Right hindlimb (tissue), 1 donor: ENCODE measurements around the gene NIPBL.
"Not testable (repeated sequence)": the region's sequence is repeated elsewhere in the genome, so short reads cannot be mapped to it uniquely, and the experiment has no call there.

Source experiments
- DNase-seq: peaks from one replicate; pipeline ENCODE4 v3.0.0-alpha.2; 2018

Gene NIPBL

DNA sequence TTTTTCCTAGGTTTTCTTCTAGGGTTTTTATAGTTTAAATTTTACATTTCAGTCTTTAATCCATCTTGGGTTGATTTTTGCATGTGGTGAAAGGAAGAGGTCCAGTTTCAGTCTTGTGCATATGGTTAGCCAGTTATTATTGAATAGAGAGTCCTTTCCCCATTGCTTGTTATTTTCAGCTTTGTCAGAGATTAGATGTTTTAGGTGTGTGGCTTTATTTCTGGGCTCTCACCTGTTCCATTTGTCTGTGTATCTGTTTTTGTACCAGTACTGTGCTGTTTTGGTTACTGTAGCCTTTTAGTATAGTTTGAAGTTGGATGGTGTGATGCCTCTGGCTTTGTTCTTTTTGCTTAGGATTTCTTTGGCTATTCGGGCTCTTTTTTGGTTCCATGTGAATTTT is 25.8 kb downstream of the NIPBL start:
- no peak for DNase-seq

DNA sequence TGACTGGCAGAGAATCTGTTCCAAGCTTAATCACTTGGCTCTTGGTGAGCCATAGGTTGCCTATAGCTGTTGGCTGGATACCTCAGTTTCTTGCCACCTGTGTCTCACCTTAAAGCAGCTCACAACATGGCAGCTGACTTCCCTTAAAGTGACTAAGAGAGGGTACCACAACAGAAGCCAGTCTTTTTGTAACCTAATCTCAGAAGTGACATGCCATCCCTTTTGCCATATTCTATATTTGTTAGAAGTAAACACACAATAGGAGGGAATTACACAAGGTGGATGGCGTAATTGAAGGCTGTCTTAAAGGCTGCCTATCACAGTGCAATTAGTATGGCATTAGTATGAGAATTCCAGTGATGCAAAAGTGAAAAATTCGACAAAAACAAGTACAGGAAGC is 28.1 kb downstream of the NIPBL start:
- no peak for DNase-seq

DNA sequence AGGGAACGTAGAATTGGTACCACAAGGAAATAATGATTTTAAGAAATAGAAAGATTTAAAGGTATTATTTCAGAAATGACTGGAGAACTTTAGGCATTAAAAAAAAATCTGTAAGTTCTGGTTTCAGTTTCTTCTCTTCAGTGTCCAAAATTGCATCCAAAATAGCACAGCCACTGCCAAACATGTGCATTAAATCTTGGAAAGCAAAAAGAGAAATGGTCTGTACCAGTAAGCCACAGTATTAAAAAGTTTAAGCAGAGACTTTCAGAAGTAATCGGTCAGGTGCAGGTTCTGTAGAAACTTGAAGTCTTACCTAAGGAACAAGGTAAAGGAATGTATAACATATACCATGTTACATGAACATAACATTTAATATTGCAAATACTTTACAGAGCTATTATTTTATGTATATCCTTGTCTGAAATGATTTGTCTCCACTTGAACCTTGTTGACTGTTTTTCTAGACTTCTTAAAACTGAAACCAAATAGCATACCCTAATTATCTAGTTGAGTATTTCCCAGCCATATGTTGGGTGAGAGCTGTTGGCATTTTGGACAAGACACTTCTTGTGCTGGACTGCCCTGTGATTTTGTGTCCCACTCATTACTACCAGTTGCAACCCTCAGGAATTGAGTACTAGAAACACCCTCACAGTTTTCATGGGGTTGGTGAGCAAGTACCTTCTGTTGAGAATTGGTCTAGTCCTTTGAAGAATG is 32.1 kb downstream of the NIPBL start:
- DNase-seq: no peak

DNA sequence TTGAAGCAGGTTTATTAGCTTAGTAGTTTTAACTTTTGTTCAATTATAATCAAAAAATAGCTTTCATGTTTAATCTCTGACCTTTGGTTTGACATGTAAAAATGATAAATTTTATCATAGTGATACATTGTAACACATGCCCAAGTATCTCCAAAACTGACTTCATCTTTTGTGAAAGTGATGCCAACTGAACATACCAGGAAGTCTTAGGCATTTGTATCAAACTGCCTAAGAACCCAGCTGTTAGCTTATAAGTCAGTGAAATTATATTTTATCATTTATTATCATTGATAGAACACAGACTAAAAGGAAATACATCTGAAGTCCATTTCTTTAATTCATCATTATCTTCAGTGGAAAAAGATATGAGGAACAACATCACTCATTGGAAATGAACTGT is 39.1 kb downstream of the NIPBL start:
- no peak for DNase-seq

DNA sequence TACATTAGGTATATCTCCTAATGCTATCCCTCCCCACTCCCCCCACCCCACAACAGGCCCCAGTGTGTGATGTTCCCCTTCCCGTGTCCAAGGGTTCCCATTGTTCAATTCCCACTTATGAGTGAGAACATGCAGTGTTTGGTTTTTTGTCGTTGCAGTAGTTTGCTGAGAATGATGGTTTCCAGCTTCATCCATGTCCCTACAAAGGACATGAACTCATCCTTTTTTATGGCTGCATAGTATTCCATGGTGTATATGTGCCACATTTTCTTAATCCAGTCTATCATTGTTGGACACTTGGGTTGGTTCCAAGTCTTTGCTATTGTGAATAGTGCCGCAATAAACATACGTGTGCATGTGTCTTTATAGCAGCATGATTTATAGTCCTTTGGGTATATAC is 40.0 kb downstream of the NIPBL start:
- DNase-seq: not testable (repeated sequence)

DNA sequence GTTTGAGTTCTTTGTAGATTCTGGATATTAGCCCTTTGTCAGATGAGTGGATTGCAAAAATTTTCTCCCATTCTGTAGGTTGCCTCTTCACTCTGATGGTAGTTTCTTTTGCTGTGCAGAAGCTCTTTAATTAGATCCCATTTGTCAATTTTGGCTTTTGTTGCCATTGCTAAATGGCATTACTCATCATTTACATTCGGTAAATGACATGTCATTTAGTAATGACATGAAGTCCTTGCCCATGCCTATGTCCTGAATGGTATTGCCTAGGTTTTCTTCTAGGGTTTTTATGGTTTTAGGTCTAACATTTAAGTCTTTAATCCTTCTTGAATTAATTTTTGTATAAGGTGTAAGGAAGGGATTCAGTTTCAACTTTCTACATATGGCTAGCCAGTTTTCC is 40.8 kb downstream of the NIPBL start:
- not testable (repeated sequence) for DNase-seq

DNA sequence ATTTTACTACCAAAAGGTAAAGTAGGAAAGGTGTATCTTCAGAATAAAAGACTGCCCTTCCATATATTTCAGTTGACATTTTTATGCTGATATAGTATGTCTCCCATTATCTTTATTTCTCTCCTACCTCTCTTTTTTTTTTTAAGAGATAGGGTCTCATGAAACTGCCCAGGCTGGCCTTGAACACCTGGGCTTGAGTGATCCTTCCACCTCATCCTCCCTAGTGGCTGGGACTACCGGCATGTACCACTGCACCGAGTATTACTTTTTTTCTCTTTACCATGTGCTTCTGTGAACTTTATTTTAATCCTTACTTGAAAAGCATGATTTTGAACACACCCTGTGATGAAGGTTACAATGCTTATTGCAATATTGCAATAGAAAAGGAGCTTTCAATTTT is 42.7 kb downstream of the NIPBL start:
- no peak for DNase-seq

DNA sequence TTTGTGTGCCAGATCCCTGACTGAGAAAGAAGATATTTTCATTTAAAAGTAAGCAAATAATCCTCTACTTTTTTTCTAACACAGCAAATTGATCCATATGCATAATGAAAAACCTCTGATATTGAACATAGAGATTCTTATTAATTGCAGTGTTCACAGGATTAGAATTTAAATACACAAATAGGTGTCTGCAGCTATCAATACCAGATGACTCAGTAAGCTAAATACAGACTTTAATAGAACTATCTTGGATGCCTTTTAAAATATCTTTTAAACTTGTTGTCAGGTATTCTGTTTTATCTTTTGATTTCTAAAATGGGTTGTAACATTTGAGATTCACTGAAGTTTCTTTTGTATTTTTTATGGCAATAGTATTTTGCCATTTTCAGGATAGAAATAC is 43.1 kb downstream of the NIPBL start:
- DNase-seq: no peak

DNA sequence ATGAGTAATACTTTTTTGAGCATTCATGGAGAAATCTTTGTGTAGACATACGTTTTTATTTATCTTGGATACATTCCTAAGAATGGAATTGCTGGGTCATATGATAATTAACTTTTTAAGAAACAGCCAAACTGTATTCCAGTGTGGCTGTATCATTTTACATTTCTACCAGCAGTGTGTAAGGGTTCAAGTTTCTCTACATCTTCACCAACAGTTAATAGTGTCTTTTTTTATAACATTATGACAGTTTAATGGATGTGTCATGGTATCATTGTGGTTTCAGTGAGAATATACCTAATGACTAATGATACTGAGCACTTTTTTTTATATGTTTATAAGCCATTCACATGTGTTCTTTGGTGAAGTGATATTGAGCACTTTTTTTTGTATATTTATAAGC is 52.4 kb downstream of the NIPBL start:
- DNase-seq: no peak

DNA sequence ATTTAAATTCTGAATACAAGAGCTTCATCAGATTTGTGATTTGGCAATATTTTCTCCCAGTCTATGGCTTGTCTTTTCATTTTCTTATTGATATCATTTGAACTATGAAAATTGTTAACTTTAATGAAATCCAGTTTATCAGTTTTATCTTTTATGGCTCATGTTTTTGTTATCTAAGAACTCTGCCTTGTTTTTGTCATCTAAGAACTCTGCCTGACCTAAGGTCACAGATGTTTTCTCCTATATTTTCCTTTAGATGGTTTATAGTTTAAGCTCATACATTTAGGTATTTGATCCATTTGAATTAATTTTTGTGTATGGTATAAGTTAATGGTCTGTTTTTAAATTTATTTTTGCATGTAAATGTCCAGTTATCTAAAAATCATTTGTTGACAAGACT is 52.9 kb downstream of the NIPBL start:
- no peak for DNase-seq

DNA sequence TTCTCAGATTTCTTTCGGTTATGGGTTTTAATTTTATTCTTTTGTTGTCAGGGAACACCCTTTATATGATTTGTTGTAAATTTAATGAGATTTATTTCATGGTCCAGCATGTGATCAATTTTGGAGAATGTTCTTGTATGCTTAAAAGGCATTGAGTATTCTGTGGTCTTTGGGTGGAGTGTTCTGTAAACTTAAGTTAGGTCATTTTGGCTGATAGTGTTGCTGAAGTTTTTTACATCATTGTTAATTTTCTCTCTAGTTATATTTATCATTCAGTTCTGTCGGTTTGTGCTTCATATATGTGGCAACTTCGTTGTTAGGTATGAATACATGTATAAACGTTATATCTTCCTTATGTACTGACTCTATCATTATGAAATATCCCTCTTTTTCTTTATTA is 55.5 kb downstream of the NIPBL start:
- DNase-seq: no peak

DNA sequence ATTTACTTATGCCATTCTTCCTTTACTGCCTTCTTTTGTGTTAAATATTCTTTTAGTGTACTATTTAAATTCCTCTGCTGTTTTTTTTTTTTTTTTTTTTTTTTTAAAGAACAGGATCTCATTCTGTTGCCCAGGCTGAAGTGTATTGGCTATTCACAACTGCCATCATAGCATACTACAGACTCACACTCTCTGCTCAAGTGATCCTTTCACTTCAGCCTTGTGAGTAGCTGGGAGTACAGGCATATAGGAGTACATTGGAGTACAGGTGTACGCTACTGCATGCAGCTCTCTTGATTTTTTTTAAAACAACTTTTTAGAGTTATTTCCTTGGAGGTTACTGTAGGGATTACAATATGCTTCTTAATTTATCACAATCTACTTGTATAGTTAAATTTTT is 56.1 kb downstream of the NIPBL start:
- no peak for DNase-seq

DNA sequence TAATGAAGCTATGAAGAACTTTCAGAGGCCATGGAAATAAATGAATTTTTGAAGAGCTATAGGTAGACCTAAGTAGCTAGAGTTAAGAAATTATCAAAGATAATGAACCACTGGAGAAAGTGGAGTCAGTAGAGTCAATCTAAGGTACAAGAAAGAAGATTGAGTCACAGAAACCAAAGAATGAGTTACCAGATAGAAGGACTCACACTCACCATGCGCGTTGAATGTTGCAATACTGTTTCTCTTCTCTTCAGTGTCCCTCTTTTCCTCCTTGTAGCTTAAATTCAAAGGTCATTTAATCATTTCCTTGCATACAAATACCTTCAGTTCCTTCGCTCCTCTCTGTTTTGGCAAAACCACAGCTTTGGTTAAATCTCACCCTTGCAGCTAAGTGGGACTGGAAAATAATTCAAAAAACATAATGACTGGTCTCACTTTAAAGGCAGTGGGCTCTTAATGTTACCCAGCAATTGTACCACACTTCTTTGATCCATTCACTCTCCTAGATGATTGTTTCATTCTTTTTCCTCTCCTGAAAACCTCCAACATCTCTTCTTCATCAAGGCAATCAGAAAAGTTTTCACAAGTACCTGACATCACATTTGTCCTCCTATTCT is 58.3 kb downstream of the NIPBL start:
- no peak for DNase-seq

DNA sequence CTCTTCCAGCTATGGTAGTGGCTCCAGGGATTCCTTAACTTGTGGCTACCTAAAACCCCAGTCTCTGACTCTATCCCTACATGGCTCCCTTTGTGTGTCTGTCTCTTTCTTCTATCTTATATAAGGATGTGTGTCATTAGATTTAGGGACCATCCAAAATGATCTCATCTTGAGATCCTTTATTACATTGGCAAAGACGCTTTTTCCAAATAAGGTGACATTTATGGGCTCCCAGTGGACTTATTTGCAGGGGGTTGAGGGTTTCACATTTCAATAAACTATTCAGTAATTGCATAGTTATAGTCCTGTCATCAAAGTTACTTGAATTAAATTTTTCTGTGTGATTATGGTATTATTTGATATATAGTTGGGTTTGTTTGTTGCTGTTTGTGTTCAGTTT is 59.2 kb downstream of the NIPBL start:
- DNase-seq: no peak

DNA sequence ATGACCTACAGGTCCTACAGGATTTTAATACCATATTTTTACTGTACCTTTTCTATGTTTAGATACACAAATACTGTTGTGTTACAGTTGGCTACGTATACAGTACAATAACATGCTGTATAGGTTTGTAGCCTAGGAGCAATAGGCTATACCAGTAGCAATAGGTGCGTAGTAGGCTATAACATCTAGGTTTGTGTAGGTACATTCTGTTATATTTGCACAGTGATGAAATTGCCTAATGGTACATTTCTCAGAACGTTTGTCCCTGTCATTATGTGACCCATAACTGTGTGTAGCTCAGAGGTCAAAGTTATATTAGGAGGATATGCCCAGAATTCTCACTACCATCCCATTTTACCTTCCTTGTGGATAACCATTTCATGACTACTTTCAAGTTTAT is 59.7 kb downstream of the NIPBL start:
- no peak for DNase-seq

DNA sequence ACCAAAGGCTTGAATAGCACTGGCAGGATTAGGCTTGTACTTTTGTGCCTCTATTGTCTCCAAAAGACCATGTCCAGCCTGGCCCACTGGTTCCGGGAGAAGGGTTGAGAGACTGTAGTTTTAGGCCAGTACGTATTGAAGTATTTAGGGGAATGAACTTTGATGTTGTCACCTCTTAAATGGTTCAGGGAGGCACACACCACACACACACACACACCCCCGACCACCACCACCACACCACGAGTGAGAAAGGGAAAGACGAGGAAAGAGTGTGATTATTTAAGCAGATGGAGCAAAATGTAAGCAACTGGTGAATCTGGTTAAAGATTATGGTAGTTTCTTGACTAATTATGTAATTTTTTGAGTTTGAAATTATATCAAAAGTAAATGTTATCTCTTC is 61.6 kb downstream of the NIPBL start:
- DNase-seq: no peak

DNA sequence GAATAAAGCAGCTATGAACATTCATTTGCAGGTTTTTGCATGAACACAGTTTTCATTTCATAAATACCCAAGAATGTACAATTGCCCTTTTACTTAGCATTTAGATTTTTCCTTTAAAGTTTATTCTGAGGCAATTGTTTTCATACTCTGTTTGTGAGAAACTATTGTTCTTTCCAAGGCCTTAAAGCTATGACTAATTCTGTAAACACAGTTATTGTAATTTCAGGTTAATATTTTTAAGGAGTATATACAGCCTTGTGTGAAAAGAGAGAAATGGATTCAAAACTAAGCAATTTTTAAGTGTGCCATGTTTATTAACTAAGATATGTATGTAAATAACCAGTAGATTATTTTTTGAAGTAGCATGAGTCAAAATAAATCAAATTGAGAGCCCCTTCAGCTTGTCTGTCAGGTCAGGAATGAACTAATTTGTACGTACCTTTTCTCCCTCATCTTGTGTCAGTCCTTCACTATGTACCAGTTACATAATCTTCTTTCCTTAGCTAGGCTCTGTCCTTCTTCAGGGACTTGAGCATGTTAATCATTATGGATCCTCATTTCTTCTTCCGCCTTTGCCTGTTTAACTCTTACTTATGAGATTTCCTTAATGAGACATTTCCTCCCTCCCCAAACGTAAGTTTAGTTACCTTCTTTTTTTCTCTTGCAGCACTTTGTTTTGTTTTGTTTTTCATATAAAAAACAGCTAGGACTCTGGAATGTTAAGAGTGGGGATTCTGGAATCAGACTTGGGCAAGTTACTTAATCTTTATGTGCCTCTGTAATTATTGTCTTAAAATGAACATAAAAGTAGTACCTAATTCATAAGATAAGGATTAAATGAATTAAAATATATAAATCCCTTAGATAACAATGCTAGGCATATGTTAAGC is 63.6 kb downstream of the NIPBL start:
- no peak for DNase-seq

DNA sequence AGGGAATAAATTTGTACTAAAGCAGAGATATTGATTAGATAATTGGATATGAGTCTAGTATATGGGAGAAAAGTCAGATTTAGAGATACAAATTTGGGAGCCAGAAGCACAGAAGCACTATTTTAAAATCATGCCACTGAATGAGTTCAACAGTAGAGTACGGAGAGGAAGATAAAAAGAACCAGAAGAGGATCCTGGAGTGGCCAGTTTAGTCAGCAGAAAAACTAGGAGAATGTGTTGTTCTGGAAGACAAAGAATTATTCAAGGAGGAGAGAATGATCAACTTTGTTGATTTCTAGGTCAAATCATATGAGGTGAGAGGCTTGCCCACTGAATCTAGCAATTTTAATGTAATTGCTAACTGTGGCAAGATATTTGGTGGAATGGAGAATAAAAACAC is 67.0 kb downstream of the NIPBL start:
- DNase-seq: no peak

DNA sequence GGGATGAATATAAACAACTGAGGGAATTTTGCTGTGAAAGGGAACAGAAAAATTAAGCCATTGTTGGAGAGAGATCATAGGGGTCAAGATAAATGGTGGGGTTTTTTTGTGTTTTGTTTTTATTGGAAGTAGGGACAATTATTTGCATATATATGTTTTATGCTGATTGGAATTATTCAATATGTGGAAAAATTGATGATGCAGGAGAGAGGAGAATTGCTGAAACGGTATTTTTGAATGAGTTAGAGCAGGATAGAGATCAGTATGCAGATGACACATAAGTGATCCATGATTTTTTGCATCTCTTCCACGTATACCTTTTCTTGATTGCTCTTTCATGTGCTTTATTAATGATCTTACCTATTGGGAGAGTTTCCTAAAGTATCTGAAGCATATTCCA is 67.5 kb downstream of the NIPBL start:
- no peak for DNase-seq

DNA sequence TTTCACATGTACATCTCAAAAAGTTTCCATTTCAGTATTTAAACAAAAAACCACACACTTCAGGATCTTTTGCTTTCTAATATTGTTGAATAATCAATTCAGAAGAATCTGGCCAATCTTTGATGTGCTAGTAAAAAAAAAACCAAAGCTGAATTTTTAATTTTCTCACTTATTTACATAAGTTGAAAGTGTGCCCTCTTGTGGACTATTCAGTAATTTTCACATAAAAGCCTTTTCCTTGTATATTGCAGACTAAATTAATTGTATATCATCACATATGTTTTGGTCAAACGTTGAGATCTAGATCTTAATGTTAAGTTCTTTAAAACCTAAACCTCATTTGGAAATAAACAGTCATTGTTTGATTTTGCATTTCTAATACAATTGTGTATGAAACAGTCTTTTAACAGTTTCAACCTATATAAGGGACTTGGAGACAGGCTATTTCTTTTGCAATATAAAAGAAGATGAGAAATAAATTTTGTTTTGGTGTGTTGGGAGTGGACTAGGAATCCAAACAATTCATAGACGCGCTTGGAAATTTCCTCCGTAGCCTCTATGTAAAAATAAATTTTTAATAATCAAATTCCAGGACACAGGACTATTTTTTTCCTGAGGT is 68.1 kb downstream of the NIPBL start:
- DNase-seq: no peak

DNA sequence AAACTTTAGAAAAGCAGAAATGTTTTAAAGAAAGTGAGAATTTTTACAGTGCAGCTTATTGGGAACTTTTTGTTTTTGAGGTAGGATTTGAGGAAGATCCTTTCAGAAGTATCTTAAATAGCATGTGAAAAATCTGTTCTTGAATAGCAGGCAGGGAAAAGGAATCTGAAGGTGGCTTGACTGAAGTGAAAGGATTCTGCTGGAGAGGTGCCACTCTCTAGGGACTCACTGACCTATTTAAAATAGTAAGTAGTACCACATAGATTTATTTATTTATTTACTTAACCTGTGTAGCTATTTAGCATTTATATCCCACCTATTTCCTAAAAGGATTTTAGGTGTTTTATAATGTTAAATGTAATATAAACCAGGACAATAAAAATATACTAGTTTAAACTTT is 69.1 kb downstream of the NIPBL start:
- no peak for DNase-seq

DNA sequence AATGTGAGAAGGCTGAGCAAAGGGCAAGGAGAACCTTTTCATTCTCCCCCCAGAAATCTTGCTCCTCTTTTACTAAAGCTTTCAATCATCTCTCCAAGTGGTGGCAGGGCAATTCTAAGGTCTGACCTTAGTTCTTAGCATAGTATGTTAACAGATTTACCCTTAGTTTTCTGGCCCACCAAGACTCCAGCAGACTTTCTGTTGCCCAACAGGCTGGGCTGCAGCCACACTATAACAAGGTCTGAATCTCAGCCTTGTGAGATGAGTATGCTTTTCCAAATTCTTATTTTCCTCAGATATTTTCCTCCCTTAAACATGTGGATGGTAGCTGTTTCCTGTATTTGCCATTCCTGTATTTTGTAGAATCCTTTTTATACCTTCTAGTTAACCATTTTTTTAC is 69.5 kb downstream of the NIPBL start:
- no peak for DNase-seq

DNA sequence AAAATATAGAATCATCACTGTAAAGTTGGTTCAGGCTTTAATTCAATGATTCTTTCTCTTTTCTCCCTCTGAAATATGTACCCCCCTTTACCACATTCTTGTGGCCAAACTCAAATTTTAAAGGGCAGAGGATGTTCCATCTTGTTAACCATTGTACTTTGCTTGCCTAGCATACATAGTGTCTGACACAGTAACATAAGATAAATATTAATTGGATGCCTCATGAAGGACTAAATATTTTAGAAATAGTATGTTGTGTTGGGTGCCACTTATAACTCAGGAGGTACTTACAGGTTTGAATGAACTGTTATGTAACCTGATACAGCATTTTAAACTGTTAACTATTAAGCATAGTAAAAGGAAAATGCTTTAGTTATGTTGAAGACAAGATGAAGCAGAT is 71.5 kb downstream of the NIPBL start:
- DNase-seq: no peak

DNA sequence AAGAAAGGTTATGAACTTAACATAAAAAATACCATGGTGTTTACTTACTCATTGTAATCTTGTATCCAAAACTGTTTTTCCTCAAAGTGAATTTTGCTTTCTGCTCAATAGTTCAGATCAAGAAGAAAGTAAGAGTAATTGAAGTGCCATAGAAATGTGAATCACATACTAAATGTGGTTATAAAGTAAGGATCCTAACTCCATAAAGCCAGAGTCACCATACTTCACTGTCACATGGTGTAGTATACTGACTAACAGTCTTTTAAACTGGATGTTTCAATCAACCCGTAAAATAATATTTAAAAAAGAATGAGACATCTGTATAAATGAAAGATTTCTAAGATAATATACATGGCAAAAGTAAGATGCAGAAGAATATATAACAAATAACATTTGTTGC is 72.1 kb downstream of the NIPBL start:
- DNase-seq: no peak
